GM23338 (cell line): ENCODE measurements around the gene WWOX. TPM values are rescaled to one million over a fixed set of nuclear protein-coding genes. Genes with fewer than 3 reads are reported as not detected.
A peak's percentile ranks its signal among the peaks of the same experiment; 100 is the strongest.

Experiments
- ATAC-seq: fragments of 200-7000 bp; cut with Tn5 transposase; 3 replicates; pipeline ENCODE4 v1.9.1; 2020
- DNase-seq: peaks from one replicate; pipeline ENCODE4 v3.0.0-alpha.2; 2015; ENCODE audit warnings: low spot score
- H2AFZ ChIP-seq: fragments of 200-600 bp; sonication (generic); 2 replicates; pipeline ENCODE4 v1.8.0; 2016; ENCODE audit warnings: antibody characterized with exemption, mild to moderate bottlenecking, moderate library complexity
- H3F3A ChIP-seq: fragments of 200-600 bp; sonication (generic); replicated peaks from 2 replicates; pipeline ENCODE4 v1.8.0; 2017; ENCODE audit warnings: antibody characterized with exemption, mixed run types, low read depth
- H3K27ac ChIP-seq: fragments of 200-600 bp; sonication (generic); 2 replicates; pipeline ENCODE4 v1.6.1; 2016; ENCODE audit warnings: low read depth
- H3K27me3 ChIP-seq: fragments of 200-600 bp; sonication (generic); 2 replicates; pipeline ENCODE4 v1.8.0; 2016; ENCODE audit warnings: mild to moderate bottlenecking, mixed run types, moderate library complexity; ENCODE audit not compliant: insufficient read depth
- H3K36me3 ChIP-seq: fragments of 200-600 bp; sonication (generic); 2 replicates; pipeline ENCODE4 v1.8.0; 2016; ENCODE audit warnings: mild to moderate bottlenecking; ENCODE audit not compliant: insufficient read depth
- H3K4me1 ChIP-seq: fragments of 200-600 bp; sonication (generic); 2 replicates; pipeline ENCODE4 v1.8.0; 2016; ENCODE audit warnings: mild to moderate bottlenecking, moderate library complexity; ENCODE audit not compliant: insufficient read depth
- H3K4me2 ChIP-seq: fragments of 200-600 bp; sonication (generic); 2 replicates; pipeline ENCODE4 v1.7.1; 2017; ENCODE audit warnings: mixed run types
- H3K4me3 ChIP-seq: fragments of 200-600 bp; sonication (generic); 2 replicates; pipeline ENCODE4 v1.6.1; 2016; ENCODE audit warnings: mixed run types
- H3K79me2 ChIP-seq: fragments of 200-600 bp; sonication (generic); replicated peaks from 2 replicates; pipeline ENCODE4 v1.8.0; 2017; ENCODE audit warnings: mild to moderate bottlenecking; ENCODE audit not compliant: insufficient read depth
- H3K9me2 ChIP-seq: fragments of 200-600 bp; sonication (generic); 2 replicates; pipeline ENCODE4 v1.8.0; 2017; ENCODE audit not compliant: insufficient read depth
- H4K20me1 ChIP-seq: fragments of 200-600 bp; sonication (generic); replicated peaks from 2 replicates; pipeline ENCODE4 v1.8.0; 2017; ENCODE audit warnings: mild to moderate bottlenecking; ENCODE audit not compliant: insufficient read depth
- H3K27ac Mint-ChIP-seq: 2 replicates; pipeline ENCODE4 v1.8.0; 2020; ENCODE audit warnings: inconsistent platforms, mild to moderate bottlenecking, moderate library complexity, mixed read lengths
- H3K27me3 Mint-ChIP-seq: 3 replicates; pipeline ENCODE4 v1.8.0; 2022; ENCODE audit warnings: low read depth, mild to moderate bottlenecking, moderate library complexity, mixed read lengths, inconsistent platforms; ENCODE audit not compliant: insufficient read depth, poor library complexity
- H3K36me3 Mint-ChIP-seq: 3 replicates; pipeline ENCODE4 v1.8.0; 2021; ENCODE audit warnings: low read depth, mild to moderate bottlenecking, inconsistent platforms, moderate library complexity, mixed read lengths
- H3K4me1 Mint-ChIP-seq: 3 replicates; pipeline ENCODE4 v1.8.0; 2020; ENCODE audit warnings: mild to moderate bottlenecking, inconsistent platforms, mixed read lengths
- H3K4me3 Mint-ChIP-seq: 3 replicates; pipeline ENCODE4 v1.8.0; 2021; ENCODE audit warnings: moderate library complexity, mild to moderate bottlenecking, inconsistent platforms, mixed read lengths
- H3K9me3 Mint-ChIP-seq: 3 replicates; pipeline ENCODE4 v1.8.0; 2020; ENCODE audit warnings: moderate library complexity, mild to moderate bottlenecking, inconsistent platforms, mixed read lengths
- ETS1 ChIP-seq: IDR thresholded peaks from 2 replicates; pipeline ENCODE4 v1.6.1; 2016; ENCODE audit warnings: antibody characterized with exemption
- EZH2 ChIP-seq: fragments of 200-600 bp; sonication (generic); IDR thresholded peaks from one replicate; pipeline ENCODE4 v1.8.0; 2017; ENCODE audit warnings: antibody characterized with exemption, mild to moderate bottlenecking, low read depth; ENCODE audit not compliant: unreplicated experiment
- EZH2phosphoT487 ChIP-seq: fragments of 200-600 bp; sonication (generic); IDR thresholded peaks from one replicate; pipeline ENCODE4 v1.8.1; 2018; ENCODE audit warnings: antibody characterized with exemption; ENCODE audit not compliant: unreplicated experiment
- JUNB ChIP-seq: IDR thresholded peaks from one replicate; pipeline ENCODE4 v1.6.1; 2016; ENCODE audit warnings: antibody characterized with exemption; ENCODE audit not compliant: unreplicated experiment
- NANOG ChIP-seq: IDR thresholded peaks from 2 replicates; pipeline ENCODE4 v1.6.1; 2016; ENCODE audit warnings: antibody characterized with exemption, borderline replicate concordance
- POLR2AphosphoS5 ChIP-seq: IDR thresholded peaks from 2 replicates; pipeline ENCODE4 v1.6.1; 2016; ENCODE audit warnings: antibody characterized with exemption, low read depth
- REST ChIP-seq: IDR thresholded peaks from one replicate; pipeline ENCODE4 v1.6.1; 2018; ENCODE audit warnings: antibody characterized with exemption; ENCODE audit not compliant: unreplicated experiment
- ZNF114 ChIP-seq: fragments of 250-450 bp; sonication (Bioruptor Pico); IDR thresholded peaks from 2 replicates; pipeline ENCODE4 v1.5.0; 2020; ENCODE audit warnings: mild to moderate bottlenecking, moderate library complexity
- polyA plus RNA-seq: library from polyadenylated mRNA; unstranded; fragments of >200 nt; fragmentation: Nextera tagmentation; extraction: Ambion mirVana; gene quantifications from 2 replicates; pipeline ENCODE4 v1.2.1, GENCODE V29; 2016
- total RNA-seq: library from RNA; depleted of rRNA; stranded (reverse); fragments of >200 nt; shearing (Covaris generic); gene quantifications from 2 replicates; pipeline ENCODE4 v1.2.3, GENCODE V29; 2014
- TF ChIP-seq, protein P1 (sequence below): fragments of 250-450 bp; sonication (Bioruptor Pico); IDR thresholded peaks from 2 replicates; pipeline ENCODE4 v1.5.0; 2020; ENCODE audit warnings: mild to moderate bottlenecking, moderate library complexity

Gene WWOX
- total and polyA plus RNA-seq, 2 experiments from 2014 or later: 10.0 to 19.3 TPM

- no peak overlapping the region for H2AFZ ChIP-seq
- no peak for DNase-seq
- H3K79me2 ChIP-seq: no peaks in the 10 kb centered on the region
- no peak for ATAC-seq
- no peaks in the 10 kb centered on the region for H3F3A ChIP-seq
- no peak overlapping the region for H3K27ac Mint-ChIP-seq
- H3K9me3 Mint-ChIP-seq: peaks cover 24% of the 10 kb centered on the region
- H3K27me3 ChIP-seq: no peaks in the 10 kb centered on the region
- H3K4me1 Mint-ChIP-seq: peaks cover 25% of the 10 kb centered on the region
- TF ChIP-seq NANOG (no peak), ETS1 (no peak), ZNF114 (CRISPR knock-in tag) (no peak), EZH2phosphoT487 (no peak), JUNB (no peak)
- no peak overlapping the region for H3K4me3 Mint-ChIP-seq
- H3K4me3 ChIP-seq: no peak overlapping the region
- no peak overlapping the region for H3K4me2 ChIP-seq
- no peaks in the 10 kb centered on the region; the same call in 1 of the 2 replicates for H3K36me3 ChIP-seq
- no peaks in the 10 kb centered on the region for H3K27me3 Mint-ChIP-seq
- peaks cover 22% of the 10 kb centered on the region for H3K4me1 ChIP-seq
- no peaks in the 10 kb centered on the region for H4K20me1 ChIP-seq
- peaks cover 17% of the 10 kb centered on the region for H3K36me3 Mint-ChIP-seq
- peaks cover 20% of the 10 kb centered on the region for H3K9me2 ChIP-seq
- no peak overlapping the region for H3K27ac ChIP-seq
Observed at GRCh38 chr16:78909226-78909625, 809.8 kb downstream of the WWOX start.

GRCh38 chr16:78915811-78916345 is 816.4 kb downstream of the WWOX start:
- H3F3A ChIP-seq: no peaks in the 10 kb centered on the region
- ATAC-seq (no peak), DNase-seq (no peak)
- peaks cover 10% of the 10 kb centered on the region for H3K36me3 Mint-ChIP-seq
- no peak overlapping the region for H3K4me2 ChIP-seq
- no peaks in the 10 kb centered on the region for H3K4me1 ChIP-seq
- H3K27ac ChIP-seq: no peak overlapping the region
- no peaks in the 10 kb centered on the region for H3K27me3 Mint-ChIP-seq
- H3K4me3 ChIP-seq: no peak overlapping the region
- H4K20me1 ChIP-seq: no peaks in the 10 kb centered on the region
- H3K9me2 ChIP-seq: peaks cover 3% of the 10 kb centered on the region; the same call in 1 of the 2 replicates
- H3K27me3 ChIP-seq: no peaks in the 10 kb centered on the region
- no peaks in the 10 kb centered on the region for H3K79me2 ChIP-seq
- peaks cover 21% of the 10 kb centered on the region for H3K9me3 Mint-ChIP-seq
- no peaks in the 10 kb centered on the region for H3K36me3 ChIP-seq
- no peak overlapping the region for H3K4me3 Mint-ChIP-seq
- H3K27ac Mint-ChIP-seq: no peak overlapping the region
- H2AFZ ChIP-seq: peak overlapping the region; percentile 5; the same call in 1 of the 2 replicates
- no peaks in the 10 kb centered on the region; the same call in 2 of the 3 replicates for H3K4me1 Mint-ChIP-seq
- TF ChIP-seq ZNF114 (CRISPR knock-in tag): no peak
- TF ChIP-seq NANOG: no peak
- TF ChIP-seq ETS1: no peak
- no peak for TF ChIP-seq EZH2phosphoT487
- TF ChIP-seq, protein P1, sequence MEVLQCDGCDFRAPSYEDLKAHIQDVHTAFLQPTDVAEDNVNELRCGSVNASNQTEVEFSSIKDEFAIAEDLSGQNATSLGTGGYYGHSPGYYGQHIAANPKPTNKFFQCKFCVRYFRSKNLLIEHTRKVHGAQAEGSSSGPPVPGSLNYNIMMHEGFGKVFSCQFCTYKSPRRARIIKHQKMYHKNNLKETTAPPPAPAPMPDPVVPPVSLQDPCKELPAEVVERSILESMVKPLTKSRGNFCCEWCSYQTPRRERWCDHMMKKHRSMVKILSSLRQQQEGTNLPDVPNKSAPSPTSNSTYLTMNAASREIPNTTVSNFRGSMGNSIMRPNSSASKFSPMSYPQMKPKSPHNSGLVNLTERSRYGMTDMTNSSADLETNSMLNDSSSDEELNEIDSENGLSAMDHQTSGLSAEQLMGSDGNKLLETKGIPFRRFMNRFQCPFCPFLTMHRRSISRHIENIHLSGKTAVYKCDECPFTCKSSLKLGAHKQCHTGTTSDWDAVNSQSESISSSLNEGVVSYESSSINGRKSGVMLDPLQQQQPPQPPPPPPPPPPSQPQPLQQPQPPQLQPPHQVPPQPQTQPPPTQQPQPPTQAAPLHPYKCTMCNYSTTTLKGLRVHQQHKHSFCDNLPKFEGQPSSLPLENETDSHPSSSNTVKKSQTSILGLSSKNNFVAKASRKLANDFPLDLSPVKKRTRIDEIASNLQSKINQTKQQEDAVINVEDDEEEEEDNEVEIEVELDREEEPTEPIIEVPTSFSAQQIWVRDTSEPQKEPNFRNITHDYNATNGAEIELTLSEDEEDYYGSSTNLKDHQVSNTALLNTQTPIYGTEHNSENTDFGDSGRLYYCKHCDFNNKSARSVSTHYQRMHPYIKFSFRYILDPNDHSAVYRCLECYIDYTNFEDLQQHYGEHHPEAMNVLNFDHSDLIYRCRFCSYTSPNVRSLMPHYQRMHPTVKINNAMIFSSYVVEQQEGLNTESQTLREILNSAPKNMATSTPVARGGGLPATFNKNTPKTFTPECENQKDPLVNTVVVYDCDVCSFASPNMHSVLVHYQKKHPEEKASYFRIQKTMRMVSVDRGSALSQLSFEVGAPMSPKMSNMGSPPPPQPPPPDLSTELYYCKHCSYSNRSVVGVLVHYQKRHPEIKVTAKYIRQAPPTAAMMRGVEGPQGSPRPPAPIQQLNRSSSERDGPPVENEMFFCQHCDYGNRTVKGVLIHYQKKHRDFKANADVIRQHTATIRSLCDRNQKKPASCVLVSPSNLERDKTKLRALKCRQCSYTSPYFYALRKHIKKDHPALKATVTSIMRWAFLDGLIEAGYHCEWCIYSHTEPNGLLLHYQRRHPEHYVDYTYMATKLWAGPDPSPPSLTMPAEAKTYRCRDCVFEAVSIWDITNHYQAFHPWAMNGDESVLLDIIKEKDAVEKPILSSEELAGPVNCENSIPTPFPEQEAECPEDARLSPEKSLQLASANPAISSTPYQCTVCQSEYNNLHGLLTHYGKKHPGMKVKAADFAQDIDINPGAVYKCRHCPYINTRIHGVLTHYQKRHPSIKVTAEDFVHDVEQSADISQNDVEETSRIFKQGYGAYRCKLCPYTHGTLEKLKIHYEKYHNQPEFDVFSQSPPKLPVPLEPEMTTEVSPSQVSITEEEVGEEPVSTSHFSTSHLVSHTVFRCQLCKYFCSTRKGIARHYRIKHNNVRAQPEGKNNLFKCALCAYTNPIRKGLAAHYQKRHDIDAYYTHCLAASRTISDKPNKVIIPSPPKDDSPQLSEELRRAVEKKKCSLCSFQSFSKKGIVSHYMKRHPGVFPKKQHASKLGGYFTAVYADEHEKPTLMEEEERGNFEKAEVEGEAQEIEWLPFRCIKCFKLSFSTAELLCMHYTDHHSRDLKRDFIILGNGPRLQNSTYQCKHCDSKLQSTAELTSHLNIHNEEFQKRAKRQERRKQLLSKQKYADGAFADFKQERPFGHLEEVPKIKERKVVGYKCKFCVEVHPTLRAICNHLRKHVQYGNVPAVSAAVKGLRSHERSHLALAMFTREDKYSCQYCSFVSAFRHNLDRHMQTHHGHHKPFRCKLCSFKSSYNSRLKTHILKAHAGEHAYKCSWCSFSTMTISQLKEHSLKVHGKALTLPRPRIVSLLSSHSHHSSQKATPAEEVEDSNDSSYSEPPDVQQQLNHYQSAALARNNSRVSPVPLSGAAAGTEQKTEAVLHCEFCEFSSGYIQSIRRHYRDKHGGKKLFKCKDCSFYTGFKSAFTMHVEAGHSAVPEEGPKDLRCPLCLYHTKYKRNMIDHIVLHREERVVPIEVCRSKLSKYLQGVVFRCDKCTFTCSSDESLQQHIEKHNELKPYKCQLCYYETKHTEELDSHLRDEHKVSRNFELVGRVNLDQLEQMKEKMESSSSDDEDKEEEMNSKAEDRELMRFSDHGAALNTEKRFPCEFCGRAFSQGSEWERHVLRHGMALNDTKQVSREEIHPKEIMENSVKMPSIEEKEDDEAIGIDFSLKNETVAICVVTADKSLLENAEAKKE (CRISPR knock-in tag): no peak
- TF ChIP-seq REST: no peak
- no peak for TF ChIP-seq EZH2
- TF ChIP-seq POLR2AphosphoS5: no peak
- no peak for TF ChIP-seq JUNB
